HFFc6 (cell line): ENCODE data around the gene THSD4. TPM values are rescaled to one million over a fixed set of nuclear protein-coding genes. Genes with fewer than 3 reads are reported as not detected.

Experiments used
- DNase-seq: peaks from one replicate; pipeline ENCODE4 v3.0.0-alpha.2; 2018
- H3K27ac Mint-ChIP-seq: 2 replicates; pipeline ENCODE4 v1.8.0; 2020; ENCODE audit warnings: mild to moderate bottlenecking, mixed read lengths
- H3K27me3 Mint-ChIP-seq: 2 replicates; pipeline ENCODE4 v1.8.0; 2021; ENCODE audit warnings: mild to moderate bottlenecking, moderate library complexity, mixed read lengths; ENCODE audit not compliant: insufficient read depth
- H3K36me3 Mint-ChIP-seq: 2 replicates; pipeline ENCODE4 v1.8.0; 2021; ENCODE audit warnings: low read depth, mixed read lengths
- H3K4me1 Mint-ChIP-seq: 2 replicates; pipeline ENCODE4 v1.8.0; 2020; ENCODE audit warnings: low read depth, mixed read lengths
- H3K4me3 Mint-ChIP-seq: 2 replicates; pipeline ENCODE4 v1.8.0; 2020; ENCODE audit warnings: mild to moderate bottlenecking, moderate library complexity, mixed read lengths
- H3K9me3 Mint-ChIP-seq: 2 replicates; pipeline ENCODE4 v1.8.0; 2020; ENCODE audit warnings: mild to moderate bottlenecking, mixed read lengths
- total RNA-seq, 6 experiments: library from RNA; stranded (reverse); fragmentation: NEBNext Ultra II Directional; extraction: Animal tissue kit (Norgen Biotek cat#: 25700); gene quantifications; 2 replicates in 1 of 6; 3 replicates in 5 of 6; pipeline ENCODE4 v1.2.3, GENCODE V29; 2021
- TF ChIP-seq, protein P1 (sequence below): fragments of 200-600 bp; sonication (generic); IDR thresholded peaks from 2 replicates; pipeline ENCODE4 v1.5.0; 2021; ENCODE audit warnings: antibody characterized with exemption, mild to moderate bottlenecking

THSD4 gene
- total RNA-seq, 6 experiments from 2014 or later = 32.7 to 39.1 (median 36.4) TPM

DNA sequence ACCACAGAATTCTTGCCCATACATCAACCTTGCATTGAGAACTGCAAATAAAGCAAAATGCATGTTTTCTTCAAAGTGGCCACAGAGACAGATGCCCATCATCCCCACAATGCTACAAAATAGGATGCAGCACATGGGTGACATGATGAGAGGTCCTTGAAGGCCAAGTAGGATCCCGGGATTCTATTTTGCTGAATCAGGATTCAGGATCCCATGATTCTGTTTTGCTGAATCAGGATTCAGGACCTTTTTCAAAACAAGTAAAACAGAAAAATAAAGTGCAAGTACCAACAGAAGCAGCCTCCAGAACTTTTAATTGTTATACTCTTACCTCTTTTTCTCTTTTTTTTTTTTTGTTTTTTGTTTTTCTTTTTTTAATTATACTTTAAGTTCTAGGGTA, 453.0 kb downstream of the THSD4 start:
- Mint-ChIP-seq H3K36me3 (peaks cover 9% of the 10 kb centered on the region), H3K9me3 (no peaks in the 10 kb centered on the region), H3K4me1 (peaks cover 22% of the 10 kb centered on the region), H3K4me3 (no peak overlapping the region), H3K27ac (no peak overlapping the region), H3K27me3 (peaks cover 6% of the 10 kb centered on the region)
- TF ChIP-seq, protein P1, sequence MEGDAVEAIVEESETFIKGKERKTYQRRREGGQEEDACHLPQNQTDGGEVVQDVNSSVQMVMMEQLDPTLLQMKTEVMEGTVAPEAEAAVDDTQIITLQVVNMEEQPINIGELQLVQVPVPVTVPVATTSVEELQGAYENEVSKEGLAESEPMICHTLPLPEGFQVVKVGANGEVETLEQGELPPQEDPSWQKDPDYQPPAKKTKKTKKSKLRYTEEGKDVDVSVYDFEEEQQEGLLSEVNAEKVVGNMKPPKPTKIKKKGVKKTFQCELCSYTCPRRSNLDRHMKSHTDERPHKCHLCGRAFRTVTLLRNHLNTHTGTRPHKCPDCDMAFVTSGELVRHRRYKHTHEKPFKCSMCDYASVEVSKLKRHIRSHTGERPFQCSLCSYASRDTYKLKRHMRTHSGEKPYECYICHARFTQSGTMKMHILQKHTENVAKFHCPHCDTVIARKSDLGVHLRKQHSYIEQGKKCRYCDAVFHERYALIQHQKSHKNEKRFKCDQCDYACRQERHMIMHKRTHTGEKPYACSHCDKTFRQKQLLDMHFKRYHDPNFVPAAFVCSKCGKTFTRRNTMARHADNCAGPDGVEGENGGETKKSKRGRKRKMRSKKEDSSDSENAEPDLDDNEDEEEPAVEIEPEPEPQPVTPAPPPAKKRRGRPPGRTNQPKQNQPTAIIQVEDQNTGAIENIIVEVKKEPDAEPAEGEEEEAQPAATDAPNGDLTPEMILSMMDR = no peak
- DNase-seq = no peak

DNA sequence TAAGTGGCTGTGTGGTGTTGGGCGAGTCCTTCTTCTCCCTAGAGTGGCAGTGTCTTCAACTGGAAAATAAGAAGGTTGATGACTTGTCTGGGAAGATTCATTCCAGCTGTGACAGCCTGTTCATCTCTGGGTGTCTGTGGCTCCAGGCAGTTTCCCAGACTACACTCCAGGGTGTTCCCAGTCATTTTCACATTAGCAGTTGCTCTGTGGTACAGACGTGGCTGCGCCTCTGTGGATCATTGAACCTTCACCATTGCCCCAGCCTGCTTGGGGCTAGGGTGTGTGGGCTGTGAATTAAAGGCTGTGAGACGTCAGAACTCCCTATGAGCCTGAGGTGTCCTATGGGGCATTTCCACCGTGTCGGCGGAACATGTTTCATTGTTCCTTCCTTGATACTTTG, 455.5 kb downstream of the THSD4 start:
- H3K36me3 Mint-ChIP-seq = peaks cover 9% of the 10 kb centered on the region
- DNase-seq = no peak
- peaks cover 18% of the 10 kb centered on the region for H3K4me1 Mint-ChIP-seq
- no peak overlapping the region for H3K27ac Mint-ChIP-seq
- H3K4me3 Mint-ChIP-seq = no peak overlapping the region
- TF ChIP-seq, protein P1 = no peak
- peaks cover 6% of the 10 kb centered on the region for H3K27me3 Mint-ChIP-seq
- no peaks in the 10 kb centered on the region for H3K9me3 Mint-ChIP-seq

DNA sequence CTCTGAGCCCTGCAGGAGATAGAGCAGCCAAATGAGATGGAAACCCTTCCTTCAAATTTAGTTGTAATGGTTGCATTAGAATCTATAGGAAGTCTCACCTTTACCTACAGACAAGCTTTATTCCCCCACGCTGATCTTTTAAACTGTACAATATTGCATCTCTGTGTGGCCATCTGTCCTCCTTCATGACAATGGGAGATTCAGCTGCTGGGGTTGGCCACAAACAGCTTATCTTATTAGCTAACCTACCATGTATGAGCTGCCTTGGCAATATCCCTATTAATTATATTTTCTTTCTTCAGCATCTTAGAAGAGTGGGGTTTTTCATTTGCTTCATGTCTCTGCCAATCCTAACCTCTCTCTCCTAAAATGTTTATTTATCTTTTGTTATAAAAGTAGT, 456.4 kb downstream of the THSD4 start:
- Mint-ChIP-seq H3K27me3 (peaks cover 4% of the 10 kb centered on the region), H3K36me3 (peaks cover 9% of the 10 kb centered on the region), H3K9me3 (no peaks in the 10 kb centered on the region), H3K27ac (no peak overlapping the region), H3K4me3 (no peak overlapping the region), H3K4me1 (peaks cover 24% of the 10 kb centered on the region)
- TF ChIP-seq, protein P1 = no peak
- DNase-seq = no peak

DNA sequence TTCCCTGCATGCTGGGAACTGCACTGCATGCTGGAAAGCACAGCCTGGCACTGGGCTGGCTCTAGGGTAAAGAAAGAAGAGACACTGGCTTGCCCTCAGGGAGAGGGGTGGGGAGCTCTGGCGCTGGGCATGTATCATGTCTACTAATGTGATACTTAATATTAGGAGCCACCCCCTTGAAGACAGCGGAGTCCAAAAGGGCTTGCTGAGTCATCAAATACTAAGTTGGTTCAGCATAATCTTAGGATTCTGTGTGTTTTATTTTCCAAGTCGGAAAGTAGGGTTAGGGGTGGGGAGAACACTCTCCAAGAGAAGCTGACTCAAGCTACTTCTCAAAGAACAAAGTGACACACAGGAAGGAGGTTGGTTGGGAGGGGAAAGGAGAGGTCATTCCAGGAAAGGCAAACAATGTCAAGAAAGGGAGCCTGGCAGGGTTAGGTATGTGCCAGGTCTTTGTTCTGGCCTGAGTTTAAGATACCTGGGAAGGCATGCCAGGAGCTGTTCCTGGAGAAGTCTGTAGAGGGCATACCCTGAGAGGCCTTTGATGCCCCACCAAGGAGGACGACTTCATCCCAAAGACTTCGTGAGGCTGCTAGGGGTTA, 457.3 kb downstream of the THSD4 start:
- H3K4me3 Mint-ChIP-seq = no peak overlapping the region
- H3K36me3 Mint-ChIP-seq = peaks cover 9% of the 10 kb centered on the region
- TF ChIP-seq, protein P1 = peak; percentile 26; the same call in 1 of the 2 replicates
- no peak overlapping the region for H3K27ac Mint-ChIP-seq
- H3K27me3 Mint-ChIP-seq = peaks cover 3% of the 10 kb centered on the region
- no peak for DNase-seq
- H3K4me1 Mint-ChIP-seq = peaks cover 32% of the 10 kb centered on the region
- no peaks in the 10 kb centered on the region for H3K9me3 Mint-ChIP-seq

DNA sequence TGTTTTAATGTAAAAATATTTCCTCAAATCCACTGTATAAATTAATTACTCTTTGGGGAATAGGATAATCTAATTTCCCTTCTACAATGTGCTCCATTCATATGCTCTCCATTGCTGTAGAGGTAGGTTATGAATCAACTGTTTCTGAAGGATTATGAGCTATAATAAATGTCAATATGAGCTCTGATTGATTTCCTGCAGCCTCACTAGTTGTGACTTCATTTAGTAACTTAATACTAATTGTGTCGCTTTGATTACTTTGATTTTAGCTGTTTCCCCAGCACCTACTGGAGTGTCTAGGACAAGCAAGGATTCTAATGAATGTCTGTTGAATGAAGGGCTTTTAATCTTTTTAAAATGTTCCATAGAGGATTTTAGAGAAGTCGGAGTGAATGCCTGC, 458.3 kb downstream of the THSD4 start:
- TF ChIP-seq, protein P1 = no peak
- Mint-ChIP-seq H3K27ac (no peak overlapping the region), H3K27me3 (peaks cover 3% of the 10 kb centered on the region), H3K36me3 (peaks cover 9% of the 10 kb centered on the region), H3K4me1 (peaks cover 32% of the 10 kb centered on the region), H3K4me3 (no peak overlapping the region), H3K9me3 (no peaks in the 10 kb centered on the region)
- no peak for DNase-seq
